H9 (cell line): ENCODE measurements around the gene LRR1. TPM values are rescaled to one million over a fixed set of nuclear protein-coding genes. Genes with fewer than 3 reads are reported as not detected.

Experiments
- DNase-seq: peaks from one replicate; pipeline ENCODE4 v3.0.0-alpha.2; 2017
- H2AFZ ChIP-seq: one replicate; pipeline ENCODE4 v1.6.1; 2013; ENCODE audit warnings: mild to moderate bottlenecking, low read length, control low read depth, moderate library complexity
- H2AK5ac ChIP-seq: 2 replicates; pipeline ENCODE4 v1.6.1; 2013; ENCODE audit warnings: low read length, control low read depth, mixed read lengths; ENCODE audit not compliant: insufficient read length
- H2BK120ac ChIP-seq: one replicate; pipeline ENCODE4 v1.6.1; 2013; ENCODE audit warnings: low read depth, mild to moderate bottlenecking, low read length, control low read depth, inconsistent platforms; ENCODE audit not compliant: poor library complexity, severe bottlenecking
- H2BK12ac ChIP-seq: 2 replicates; pipeline ENCODE4 v1.6.1; 2013; ENCODE audit warnings: low read length, control low read depth, mixed read lengths, low read depth; ENCODE audit not compliant: insufficient read length
- H2BK15ac ChIP-seq: 2 replicates; pipeline ENCODE4 v1.6.1; 2013; ENCODE audit warnings: low read depth, low read length, control low read depth
- H2BK20ac ChIP-seq: one replicate; pipeline ENCODE4 v1.6.1; 2013; ENCODE audit warnings: low read depth, mild to moderate bottlenecking, low read length, control low read depth, inconsistent platforms; ENCODE audit not compliant: poor library complexity, severe bottlenecking
- H2BK5ac ChIP-seq: 2 replicates; pipeline ENCODE4 v1.6.1; 2013; ENCODE audit warnings: low read length, control low read depth, mixed read lengths; ENCODE audit not compliant: insufficient read length
- H3K14ac ChIP-seq: 2 replicates; pipeline ENCODE4 v1.6.1; 2013; ENCODE audit warnings: low read length, control low read depth; ENCODE audit not compliant: insufficient read depth
- H3K18ac ChIP-seq: 2 replicates; pipeline ENCODE4 v1.6.1; 2013; ENCODE audit warnings: low read depth, mild to moderate bottlenecking, mixed read lengths, low read length, control low read depth; ENCODE audit not compliant: insufficient read length
- H3K23ac ChIP-seq: 2 replicates; pipeline ENCODE4 v1.6.1; 2013; ENCODE audit warnings: low read length, control low read depth, mixed read lengths, low read depth; ENCODE audit not compliant: insufficient read length
- H3K23me2 ChIP-seq: 2 replicates; pipeline ENCODE4 v1.6.1; 2013; ENCODE audit warnings: low read depth, mild to moderate bottlenecking, mixed read lengths, low read length, control low read depth; ENCODE audit not compliant: insufficient read length, poor library complexity, severe bottlenecking
- H3K27ac ChIP-seq: 2 replicates; pipeline ENCODE4 v1.5.1; 2013; ENCODE audit warnings: low read length, control low read depth, mixed read lengths, low read depth; ENCODE audit not compliant: insufficient read length
- H3K27me3 ChIP-seq: 2 replicates; pipeline ENCODE4 v1.6.1; 2013; ENCODE audit warnings: low read length, control low read depth, inconsistent platforms; ENCODE audit not compliant: insufficient read depth
- H3K4ac ChIP-seq: 2 replicates; pipeline ENCODE4 v1.6.1; 2013; ENCODE audit warnings: low read depth, mild to moderate bottlenecking, control low read depth, inconsistent platforms, low read length, moderate library complexity
- H3K4me1 ChIP-seq: 2 replicates; pipeline ENCODE4 v1.6.1; 2013; ENCODE audit warnings: low read length, control low read depth, inconsistent platforms; ENCODE audit not compliant: insufficient read depth
- H3K4me2 ChIP-seq: 2 replicates; pipeline ENCODE4 v1.6.1; 2013; ENCODE audit warnings: low read length, control low read depth, mixed read lengths; ENCODE audit not compliant: insufficient read length, insufficient read depth
- H3K56ac ChIP-seq: 2 replicates; pipeline ENCODE4 v1.6.1; 2013; ENCODE audit warnings: low read depth, mild to moderate bottlenecking, mixed read lengths, low read length, control low read depth; ENCODE audit not compliant: insufficient read length
- H3K79me1 ChIP-seq: 2 replicates; pipeline ENCODE4 v1.6.1; 2013; ENCODE audit warnings: low read depth, mild to moderate bottlenecking, moderate library complexity, low read length, control low read depth, inconsistent platforms; ENCODE audit not compliant: insufficient read depth, poor library complexity, severe bottlenecking
- H3K79me2 ChIP-seq: 2 replicates; pipeline ENCODE4 v1.6.1; 2013; ENCODE audit warnings: low read length, control low read depth, inconsistent platforms; ENCODE audit not compliant: insufficient read depth
- H3K9ac ChIP-seq: 2 replicates; pipeline ENCODE4 v1.6.1; 2013; ENCODE audit warnings: low read length, control low read depth, mixed read lengths; ENCODE audit not compliant: insufficient read length; ENCODE audit errors: extremely low read depth
- H3K9me3 ChIP-seq: one replicate; pipeline ENCODE4 v1.6.1; 2013; ENCODE audit warnings: low read depth, low read length, inconsistent platforms; ENCODE audit not compliant: control insufficient read depth
- H3T11ph ChIP-seq: one replicate; pipeline ENCODE4 v1.6.1; 2013; ENCODE audit warnings: mild to moderate bottlenecking, low read length, control low read depth, inconsistent platforms
- H4K20me1 ChIP-seq: one replicate; pipeline ENCODE4 v1.6.1; 2013; ENCODE audit not compliant: control insufficient read depth, insufficient read length, insufficient read depth
- H4K5ac ChIP-seq: 2 replicates; pipeline ENCODE4 v1.6.1; 2013; ENCODE audit warnings: low read depth, mild to moderate bottlenecking, mixed read lengths, low read length, control low read depth; ENCODE audit not compliant: insufficient read length
- H4K8ac ChIP-seq: replicated peaks from 2 replicates; pipeline ENCODE4 v1.6.1; 2013; ENCODE audit warnings: low read length, control low read depth, mixed read lengths, low read depth; ENCODE audit not compliant: insufficient read length
- H4K91ac ChIP-seq: 2 replicates; pipeline ENCODE4 v1.6.1; 2013; ENCODE audit warnings: low read depth, mild to moderate bottlenecking, moderate library complexity, mixed read lengths, low read length, control low read depth; ENCODE audit not compliant: insufficient read length
- H3K27ac Mint-ChIP-seq, 3 experiments: 2 replicates in 2 of 3; 3 replicates in 1 of 3; pipeline ENCODE4 v1.8.0; 2020 to 2021; ENCODE audit warnings: mixed read lengths in 3 of 3, mild to moderate bottlenecking in 1 of 3, moderate library complexity in 1 of 3
- H3K27me3 Mint-ChIP-seq: 2 replicates; pipeline ENCODE4 v1.8.0; 2021; ENCODE audit warnings: low read depth, mild to moderate bottlenecking, moderate library complexity, mixed read lengths
- H3K36me3 Mint-ChIP-seq, 3 experiments: 2 replicates in 2 of 3; 3 replicates in 1 of 3; pipeline ENCODE4 v1.8.0; 2020 to 2021; ENCODE audit warnings: low read depth in 3 of 3, mixed read lengths in 3 of 3; ENCODE audit not compliant: insufficient read depth in 1 of 3
- H3K4me1 Mint-ChIP-seq, 2 experiments: 2 replicates each; pipeline ENCODE4 v1.8.0; 2020; ENCODE audit warnings: mixed read lengths in 2 of 2
- H3K4me3 Mint-ChIP-seq, 2 experiments: 2 replicates in 1 of 2; 3 replicates in 1 of 2; pipeline ENCODE4 v1.8.0; 2020 to 2021; ENCODE audit warnings: mild to moderate bottlenecking in 2 of 2, mixed read lengths in 2 of 2, moderate library complexity in 1 of 2
- H3K9me3 Mint-ChIP-seq, 2 experiments: 2 replicates in 1 of 2; 3 replicates in 1 of 2; pipeline ENCODE4 v1.8.0; 2020; ENCODE audit warnings: mild to moderate bottlenecking in 2 of 2, mixed read lengths in 2 of 2, moderate library complexity in 1 of 2
- CTCF ChIP-seq: fragments of 200-600 bp; sonication (generic); conservative IDR thresholded peaks from 3 replicates; pipeline ENCODE4 v1.8.0; 2021; ENCODE audit warnings: antibody characterized with exemption, mild to moderate bottlenecking
- WGBS: extraction: QIAGEN DNeasy Blood & Tissue Kit; methylation state at CpG from one replicate; pipeline ENCODE4 v1.1.7; 2013; ENCODE audit warnings: missing lambda C conversion rate, low lambda C conversion rate, mixed read lengths; ENCODE audit not compliant: insufficient read length; ENCODE audit errors: extremely low coverage; 5-methylcytosine and 5-hydroxymethylcytosine counted together
- total RNA-seq: library from RNA; stranded (reverse); gene quantifications from 2 replicates; pipeline ENCODE4 v1.2.1, GENCODE V29; 2021

The LRR1 gene
- total RNA-seq, 1 experiment from 2014 or later: 38.6 TPM

GRCh38 chr14:49581209-49582112 is 17.3 kb upstream of the LRR1 start:
- Histone ChIP-seq H3K14ac (no peak overlapping the region), H2AK5ac (no peak overlapping the region), H2BK5ac (no peak overlapping the region), H3K56ac (no peak overlapping the region), H3K27me3 (no peaks in the 10 kb centered on the region), H2BK120ac (no peak overlapping the region), H2BK20ac (no peak overlapping the region), H2BK12ac (no peak overlapping the region), H3K18ac (peak overlapping the region; percentile 60), H3K9ac (no peak overlapping the region), H3K23me2 (peaks cover 11% of the 10 kb centered on the region), H3T11ph (no peak overlapping the region), H3K4me2 (no peak overlapping the region), H2AFZ (no peak overlapping the region), H3K23ac (no peak overlapping the region), H4K8ac (no peak overlapping the region), H3K79me2 (peaks cover 24% of the 10 kb centered on the region), H3K79me1 (peaks cover 9% of the 10 kb centered on the region), H3K4me1 (peaks cover 5% of the 10 kb centered on the region; the same call in 1 of the 2 replicates), H3K4ac (no peak overlapping the region), H4K5ac (no peak overlapping the region), H4K20me1 (no peaks in the 10 kb centered on the region), H2BK15ac (no peak overlapping the region), H3K27ac (no peak overlapping the region), H4K91ac (no peak overlapping the region), H3K9me3 (no peaks in the 10 kb centered on the region)
- no peaks in the 10 kb centered on the region for H3K9me3 Mint-ChIP-seq
- WGBS: no CpG with 5 or more reads among the region's 9 CpGs
- H3K27me3 Mint-ChIP-seq: peaks cover 3% of the 10 kb centered on the region; the same call in 1 of the 2 replicates
- TF ChIP-seq CTCF: no peak
- no peak for DNase-seq
- H3K4me3 Mint-ChIP-seq: peak overlapping the region in 1 of 2 experiments; percentile 47; a peak in 1 of 5 replicates
- H3K4me1 Mint-ChIP-seq: peaks cover 26 to 35% of the 10 kb centered on the region in 2 experiments
- peak overlapping the region in 2 of 3 experiments; percentile 53 to 75; a peak in 4 of 7 replicates for H3K27ac Mint-ChIP-seq
- peaks cover 58 to 64% (median 59%) of the 10 kb centered on the region in 3 experiments for H3K36me3 Mint-ChIP-seq
